Measurements from ENCODE around the gene CACNA2D4.
"Not testable (repeated sequence)": the region's sequence is repeated elsewhere in the genome, so short reads cannot be mapped to it uniquely, and the experiment has no call there.

Gene CACNA2D4, protein sequence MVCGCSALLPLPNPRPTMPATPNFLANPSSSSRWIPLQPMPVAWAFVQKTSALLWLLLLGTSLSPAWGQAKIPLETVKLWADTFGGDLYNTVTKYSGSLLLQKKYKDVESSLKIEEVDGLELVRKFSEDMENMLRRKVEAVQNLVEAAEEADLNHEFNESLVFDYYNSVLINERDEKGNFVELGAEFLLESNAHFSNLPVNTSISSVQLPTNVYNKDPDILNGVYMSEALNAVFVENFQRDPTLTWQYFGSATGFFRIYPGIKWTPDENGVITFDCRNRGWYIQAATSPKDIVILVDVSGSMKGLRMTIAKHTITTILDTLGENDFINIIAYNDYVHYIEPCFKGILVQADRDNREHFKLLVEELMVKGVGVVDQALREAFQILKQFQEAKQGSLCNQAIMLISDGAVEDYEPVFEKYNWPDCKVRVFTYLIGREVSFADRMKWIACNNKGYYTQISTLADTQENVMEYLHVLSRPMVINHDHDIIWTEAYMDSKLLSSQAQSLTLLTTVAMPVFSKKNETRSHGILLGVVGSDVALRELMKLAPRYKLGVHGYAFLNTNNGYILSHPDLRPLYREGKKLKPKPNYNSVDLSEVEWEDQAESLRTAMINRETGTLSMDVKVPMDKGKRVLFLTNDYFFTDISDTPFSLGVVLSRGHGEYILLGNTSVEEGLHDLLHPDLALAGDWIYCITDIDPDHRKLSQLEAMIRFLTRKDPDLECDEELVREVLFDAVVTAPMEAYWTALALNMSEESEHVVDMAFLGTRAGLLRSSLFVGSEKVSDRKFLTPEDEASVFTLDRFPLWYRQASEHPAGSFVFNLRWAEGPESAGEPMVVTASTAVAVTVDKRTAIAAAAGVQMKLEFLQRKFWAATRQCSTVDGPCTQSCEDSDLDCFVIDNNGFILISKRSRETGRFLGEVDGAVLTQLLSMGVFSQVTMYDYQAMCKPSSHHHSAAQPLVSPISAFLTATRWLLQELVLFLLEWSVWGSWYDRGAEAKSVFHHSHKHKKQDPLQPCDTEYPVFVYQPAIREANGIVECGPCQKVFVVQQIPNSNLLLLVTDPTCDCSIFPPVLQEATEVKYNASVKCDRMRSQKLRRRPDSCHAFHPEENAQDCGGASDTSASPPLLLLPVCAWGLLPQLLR

DNA sequence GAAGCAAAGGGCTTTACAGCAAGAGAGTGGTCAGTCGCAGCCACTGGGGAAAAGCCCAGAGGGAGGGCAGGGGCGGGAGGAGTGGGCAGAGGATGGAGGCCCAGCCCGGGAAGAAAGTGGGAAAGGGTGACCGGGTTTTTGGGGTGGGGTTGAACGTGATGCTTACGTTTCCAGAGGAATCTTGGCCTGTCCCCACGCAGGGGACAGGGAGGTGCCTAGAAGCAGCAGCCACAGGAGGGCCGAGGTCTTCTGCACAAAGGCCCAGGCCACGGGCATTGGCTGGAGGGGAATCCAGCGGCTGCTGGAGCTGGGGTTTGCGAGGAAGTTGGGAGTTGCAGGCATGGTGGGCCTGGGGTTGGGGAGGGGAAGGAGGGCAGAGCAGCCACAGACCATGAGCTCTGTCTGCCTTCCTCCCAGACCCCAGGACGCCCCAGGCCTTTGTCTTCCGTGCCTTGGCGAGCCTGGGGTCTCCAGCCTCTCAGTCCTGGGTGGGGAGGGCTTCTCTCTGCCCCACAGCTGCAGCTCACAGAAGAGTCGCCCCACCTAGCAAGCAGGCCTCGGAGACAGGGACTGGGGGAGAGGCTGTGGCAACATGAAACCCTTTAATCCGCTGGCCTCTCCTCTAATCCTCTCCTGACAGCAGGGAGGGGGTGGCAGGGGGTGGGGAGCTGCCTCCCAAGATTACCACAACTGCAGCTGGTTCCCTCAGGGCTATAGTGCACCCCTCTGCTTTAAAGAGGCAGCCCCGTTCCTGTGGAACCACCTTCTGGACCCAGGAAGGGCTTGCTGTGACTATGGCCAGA lies at the start of gene CACNA2D4:
Gene CACNA2D4, minus strand, starts transcription at position 572 of the 803 bp plus-strand sequence. Its CDS starts 179 bp downstream, at position 393.
- no peak for DNase-seq (ENCODE audit: low read depth)

DNA sequence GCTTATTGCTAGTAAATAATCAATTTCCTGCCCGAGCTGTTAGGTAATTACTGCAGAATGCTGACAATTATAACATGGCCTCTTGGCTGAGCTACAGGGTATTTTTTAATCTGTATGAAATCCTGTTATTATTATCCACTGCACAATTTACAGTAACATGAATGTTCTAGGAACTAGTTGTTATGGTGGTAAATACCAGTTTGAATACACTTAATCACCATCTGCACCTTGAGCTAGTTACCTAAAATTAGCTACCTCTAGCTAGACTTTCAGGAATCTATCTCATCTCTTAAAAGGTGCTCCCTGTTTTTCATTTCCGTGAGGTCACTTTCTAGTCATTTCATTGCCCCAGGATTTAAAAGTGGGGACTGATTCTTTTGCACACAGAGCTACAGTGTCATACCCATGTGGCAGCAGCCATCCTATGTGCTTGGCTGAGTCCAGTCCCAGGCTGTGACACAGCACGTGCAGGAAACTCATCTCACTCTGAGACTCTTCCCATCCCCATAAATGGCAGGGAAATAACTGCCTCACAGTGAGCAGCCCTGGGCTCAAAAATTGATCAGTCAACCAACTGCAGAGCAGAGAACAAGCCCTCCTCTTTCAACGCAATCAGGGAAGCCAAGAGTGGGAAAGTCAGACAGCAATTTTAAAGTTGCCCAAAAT lies 48.2 kb upstream of the CACNA2D4 start:
- no peak for DNase-seq (ENCODE audit: low read depth)

- DNase-seq (ENCODE audit: low read depth), result no peak
Observed at GRCh38 chr12:1965916-1966315, 47.5 kb upstream of the CACNA2D4 start.

- DNase-seq (ENCODE audit: low read depth), result no peak
Observed at GRCh38 chr12:1962051-1963020, 43.9 kb upstream of the CACNA2D4 start.

DNA sequence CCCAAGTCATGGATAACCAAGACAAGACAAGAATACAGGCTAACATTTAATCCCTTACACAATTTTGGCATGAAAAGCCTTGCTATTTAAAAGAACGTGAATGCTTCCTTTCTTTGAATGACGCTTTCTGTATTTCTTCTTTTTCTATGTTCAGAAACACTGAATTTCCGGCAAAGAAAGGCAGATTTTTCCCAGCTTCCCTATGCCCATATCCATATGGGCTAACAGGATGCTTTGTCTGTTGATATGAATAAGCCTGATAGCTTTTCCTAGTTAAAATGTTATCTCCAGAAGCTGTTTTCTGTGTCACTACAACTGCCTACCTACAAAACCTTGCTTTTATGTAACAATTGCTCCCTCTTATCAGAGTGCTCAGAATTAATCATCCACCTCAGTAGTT lies 38.3 kb upstream of the CACNA2D4 start:
- no peak for DNase-seq (ENCODE audit: low read depth)

DNA sequence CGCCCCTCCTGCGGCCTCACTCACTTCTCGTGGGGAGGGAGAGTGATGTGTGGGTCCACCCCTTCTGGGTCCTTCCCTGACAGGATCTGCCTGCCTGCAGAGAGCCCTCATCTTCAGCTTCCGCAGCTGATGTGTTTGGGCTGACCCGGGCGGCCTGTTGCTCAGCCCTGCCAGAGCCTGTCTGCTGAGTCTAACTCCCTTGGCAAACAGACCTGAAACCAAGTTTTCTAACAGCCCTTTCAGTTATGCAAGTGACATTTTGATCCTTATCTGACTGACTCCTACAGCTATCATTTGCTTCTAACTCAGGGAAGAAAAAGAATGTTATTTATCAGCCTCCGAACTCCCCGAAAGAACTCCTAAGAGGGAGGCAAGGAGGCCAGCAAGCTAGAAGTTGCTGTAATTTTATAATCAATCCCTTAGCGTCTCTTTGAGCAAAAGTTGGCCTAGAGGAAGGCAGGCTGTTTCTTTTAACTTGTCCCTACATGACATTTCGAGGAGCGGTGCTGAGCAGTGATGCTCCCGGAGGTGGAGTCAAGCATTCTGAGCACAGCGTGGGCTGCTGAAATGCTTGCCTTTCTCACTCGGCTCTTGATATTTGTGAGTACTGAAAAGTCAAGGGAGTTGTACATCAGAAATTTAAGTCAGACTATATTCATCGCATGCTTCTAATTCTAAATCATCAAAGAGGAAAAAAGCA lies 31.5 kb upstream of the CACNA2D4 start:
- DNase-seq (ENCODE audit: low read depth), result no peak

DNA sequence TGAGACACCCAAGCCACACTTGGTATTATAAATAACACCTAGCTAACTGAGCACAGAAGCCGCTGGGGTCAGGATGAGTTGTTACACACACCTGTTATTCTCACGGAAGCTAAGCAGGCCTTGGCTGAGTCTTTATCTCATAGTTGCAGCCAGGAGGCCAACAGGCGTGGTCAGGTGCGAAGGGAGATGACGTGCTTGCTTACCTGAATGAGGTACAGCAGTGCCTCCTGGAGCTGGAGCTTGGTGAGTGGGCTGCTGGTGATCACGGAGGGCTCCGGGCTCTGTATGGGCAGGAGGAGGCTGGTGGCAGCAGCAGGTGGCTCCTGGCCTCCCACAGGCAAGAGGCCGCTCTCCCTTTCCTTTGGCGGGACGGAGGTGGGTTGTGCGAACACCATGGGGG lies 30.4 kb upstream of the CACNA2D4 start:
- DNase-seq (ENCODE audit: low read depth), result no peak

DNA sequence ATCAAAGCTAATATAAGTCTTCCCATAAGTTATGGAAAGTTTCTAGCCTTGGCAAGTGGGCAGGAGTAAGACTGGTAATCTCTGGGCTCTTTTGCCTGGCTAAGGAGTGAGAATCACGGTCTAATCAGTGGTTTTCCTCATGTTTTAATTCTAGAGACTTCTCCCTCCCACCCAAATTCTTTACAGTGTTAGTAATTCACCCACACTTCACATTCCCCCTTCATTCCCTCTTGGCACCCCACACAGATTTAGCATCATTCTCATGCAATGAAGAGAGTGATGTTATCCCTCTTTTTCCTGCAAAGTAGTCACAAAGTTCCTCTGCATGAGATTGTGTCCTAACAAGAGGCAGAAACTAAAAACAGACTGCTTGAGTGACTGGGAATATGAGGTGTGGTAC lies 28.6 kb upstream of the CACNA2D4 start:
- DNase-seq (ENCODE audit: low read depth), result no peak

GRCh38 chr12:1946296-1946695 lies 27.8 kb upstream of the CACNA2D4 start:
- DNase-seq (ENCODE audit: low read depth), result no peak

DNA sequence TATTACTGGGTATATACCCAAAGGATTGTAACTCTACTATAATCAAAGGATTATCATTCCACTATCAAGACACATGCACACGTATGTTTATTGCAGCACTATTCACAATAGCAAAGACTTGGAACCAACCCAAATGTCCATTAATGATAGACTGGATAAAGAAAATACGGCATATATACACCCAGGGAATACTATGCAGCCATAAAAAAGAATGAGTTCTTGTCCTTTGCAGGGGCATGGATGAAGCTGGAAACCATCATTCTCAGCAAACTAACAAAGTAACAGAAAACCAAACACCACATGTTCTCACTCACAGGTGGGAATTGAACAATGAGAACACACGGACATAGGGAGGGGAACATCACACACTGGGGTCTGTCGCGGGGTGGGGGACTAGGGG lies 27.1 kb upstream of the CACNA2D4 start:
- DNase-seq (ENCODE audit: low read depth), result not testable (repeated sequence)

DNA sequence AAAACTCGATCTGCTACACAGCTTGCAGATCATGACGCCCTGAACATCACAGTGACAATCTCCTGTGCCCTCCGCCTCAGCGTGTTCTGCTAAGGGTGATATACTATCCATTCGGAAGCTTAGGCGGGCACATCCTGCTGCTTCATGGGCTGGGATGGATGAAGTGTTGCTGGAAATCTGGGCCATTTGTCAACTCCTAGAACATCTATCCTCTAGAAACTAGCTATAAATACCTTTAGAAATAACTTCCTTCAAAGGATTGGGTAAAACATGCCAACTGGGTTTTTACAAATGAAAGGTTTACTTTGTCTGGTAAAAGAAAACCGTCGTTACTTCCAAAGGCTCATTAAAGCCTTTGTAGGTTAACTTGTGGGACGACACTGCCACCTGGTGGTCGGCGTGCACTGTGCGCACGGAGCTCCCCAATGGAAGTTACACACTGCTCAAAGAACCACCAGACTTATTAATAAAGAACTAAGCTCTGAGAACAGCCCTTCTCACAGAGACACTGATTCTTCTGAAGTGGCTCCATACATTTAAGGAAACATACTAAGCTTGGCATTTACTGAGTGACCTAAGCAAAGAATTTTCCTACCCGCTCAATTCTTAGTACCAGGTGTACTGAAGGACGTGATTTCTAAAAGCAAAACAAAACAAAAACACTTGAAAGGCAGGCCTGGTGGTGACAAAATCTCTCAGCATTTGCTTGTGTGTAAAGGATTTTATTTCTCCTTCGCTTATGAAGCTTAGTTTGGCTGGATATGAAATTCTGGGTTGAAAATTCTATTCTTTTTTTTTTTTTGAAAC lies 21.6 kb upstream of the CACNA2D4 start:
- DNase-seq (ENCODE audit: low read depth), result peak; percentile 87

DNA sequence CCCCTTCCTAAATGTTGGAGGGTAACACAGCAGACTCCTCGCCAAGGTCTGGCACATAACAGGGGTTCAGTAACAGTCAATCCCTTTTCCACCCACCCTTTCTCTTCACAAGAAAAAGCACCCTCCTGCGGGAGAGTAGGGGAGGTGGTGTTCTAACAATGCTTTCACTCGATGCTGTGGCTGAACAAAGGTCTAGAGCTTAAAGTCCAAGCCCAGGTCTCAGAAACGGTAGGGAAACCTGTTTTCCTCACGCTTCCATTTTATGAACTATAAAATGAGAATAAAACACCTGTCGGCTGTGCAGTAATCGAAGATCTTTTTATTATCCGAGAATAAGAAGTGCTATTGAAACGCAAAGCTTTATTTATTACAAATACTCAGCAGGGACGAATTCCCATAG lies 20.9 kb upstream of the CACNA2D4 start:
- DNase-seq (ENCODE audit: low read depth), result no peak

- DNase-seq (ENCODE audit: low read depth), result no peak
Observed at GRCh38 chr12:1937481-1938224, 19.2 kb upstream of the CACNA2D4 start.

- DNase-seq (ENCODE audit: low read depth), result no peak
Observed at GRCh38 chr12:1936406-1937320, 18.2 kb upstream of the CACNA2D4 start.

- no peak for DNase-seq (ENCODE audit: low read depth)
Observed at GRCh38 chr12:1935700-1936378, 17.4 kb upstream of the CACNA2D4 start.

DNA sequence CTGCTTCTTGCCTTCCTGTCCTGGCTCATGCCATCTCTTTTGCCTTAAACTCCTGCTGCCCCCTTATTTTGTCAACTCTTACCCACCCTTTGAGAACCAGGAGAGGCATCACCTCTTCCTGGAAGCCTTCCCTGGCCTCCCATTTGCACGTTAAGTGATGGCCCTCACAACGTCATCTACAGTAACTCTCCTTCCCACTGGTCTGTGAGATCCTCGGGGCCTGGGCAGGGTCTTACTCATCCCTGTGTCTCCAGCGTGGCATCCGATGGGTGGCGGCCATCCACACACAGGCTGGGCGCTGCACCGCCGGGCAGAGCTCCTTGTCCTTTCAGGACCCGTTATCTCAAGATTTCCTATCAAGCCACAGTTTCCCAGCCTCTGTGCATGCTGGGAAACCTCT lies 16.8 kb upstream of the CACNA2D4 start:
- no peak for DNase-seq (ENCODE audit: low read depth)

Measured in stimulated activated CD8-positive, alpha-beta memory T cell treated with anti-CD3 and anti-CD28 coated beads, Interleukin-15, amount 100 ng/mL, for 24 hours (primary cell).